Activated T-helper 1 cell treated with anti-CD3 and anti-CD28 coated beads, Interleukin-12 subunit alpha, Interleukin-12 subunit beta, Interleukin-2, Interleukin-4 antibody, amounts not matched to agents 30 ng/mL and 10 ng/mL and 1 ng/mL, durations not matched to agents 14 hours and 24 hours and 36 hours (primary cell): ENCODE data around the gene KREMEN2. TPM values are rescaled to one million over a fixed set of nuclear protein-coding genes. Genes with fewer than 3 reads are reported as not detected.
A peak's percentile ranks its signal among the peaks of the same experiment; 100 is the strongest.

Experiments
- DNase-seq: peaks from one replicate; pipeline ENCODE4 v3.0.0; 2021; ENCODE audit warnings: low spot score
- H3K27ac Mint-ChIP-seq: one replicate; pipeline ENCODE4 v1.8.0; 2021; ENCODE audit warnings: mild to moderate bottlenecking, mixed read lengths
- H3K27me3 Mint-ChIP-seq: one replicate; pipeline ENCODE4 v1.8.0; 2022; ENCODE audit warnings: mild to moderate bottlenecking, moderate library complexity, mixed read lengths; ENCODE audit not compliant: insufficient read depth
- H3K36me3 Mint-ChIP-seq: one replicate; pipeline ENCODE4 v1.8.0; 2021; ENCODE audit warnings: low read depth, mixed read lengths
- H3K4me1 Mint-ChIP-seq: one replicate; pipeline ENCODE4 v1.8.0; 2021; ENCODE audit warnings: low read depth, mixed read lengths
- H3K4me3 Mint-ChIP-seq: one replicate; pipeline ENCODE4 v1.8.0; 2021; ENCODE audit warnings: mild to moderate bottlenecking, moderate library complexity, mixed read lengths
- H3K9me3 Mint-ChIP-seq: one replicate; pipeline ENCODE4 v1.8.0; 2021; ENCODE audit warnings: mixed read lengths
- intact Hi-C: fragments of 100-400 bp; cut with micrococcal nuclease; formaldehyde crosslinking; loops from one replicate; pipeline ENCODE4 v1.15.1; 2024
- total RNA-seq: library from RNA; stranded (reverse); gene quantifications from 2 replicates; pipeline ENCODE4 v1.2.3, GENCODE V29; 2022

The KREMEN2 gene
- total RNA-seq, 1 donor from 2014 or later: 0.18 TPM

DNA sequence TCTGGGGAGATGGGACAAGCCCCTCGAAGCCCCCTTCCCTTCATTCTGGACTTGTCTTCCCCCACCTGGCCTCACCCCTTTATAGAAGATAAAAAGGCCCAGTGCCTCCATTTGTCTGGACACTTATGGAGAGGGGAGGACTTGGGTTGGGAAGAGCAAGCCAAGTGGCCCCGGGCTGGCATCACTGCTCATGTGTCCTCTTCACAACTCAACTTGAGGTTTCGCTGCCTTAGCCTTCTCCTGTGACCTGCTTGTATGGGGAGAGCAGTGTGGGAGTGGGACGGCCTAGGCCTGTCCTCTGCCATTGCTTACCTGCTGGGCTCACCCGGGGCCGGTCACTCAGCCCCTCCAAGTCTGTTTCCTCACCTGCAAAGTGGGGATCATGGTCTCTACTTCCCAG, 6.5 kb downstream of the KREMEN2 start:
- H3K4me1 Mint-ChIP-seq: peaks cover 17% of the 10 kb centered on the region
- peaks cover 7% of the 10 kb centered on the region for H3K27me3 Mint-ChIP-seq
- DNase-seq: no peak
- H3K27ac Mint-ChIP-seq: peak overlapping the region; percentile 44
- intact Hi-C loops: no loop called here
- H3K4me3 Mint-ChIP-seq: peak overlapping the region; percentile 78
- H3K9me3 Mint-ChIP-seq: no peaks in the 10 kb centered on the region
- H3K36me3 Mint-ChIP-seq: peaks cover 11% of the 10 kb centered on the region

DNA sequence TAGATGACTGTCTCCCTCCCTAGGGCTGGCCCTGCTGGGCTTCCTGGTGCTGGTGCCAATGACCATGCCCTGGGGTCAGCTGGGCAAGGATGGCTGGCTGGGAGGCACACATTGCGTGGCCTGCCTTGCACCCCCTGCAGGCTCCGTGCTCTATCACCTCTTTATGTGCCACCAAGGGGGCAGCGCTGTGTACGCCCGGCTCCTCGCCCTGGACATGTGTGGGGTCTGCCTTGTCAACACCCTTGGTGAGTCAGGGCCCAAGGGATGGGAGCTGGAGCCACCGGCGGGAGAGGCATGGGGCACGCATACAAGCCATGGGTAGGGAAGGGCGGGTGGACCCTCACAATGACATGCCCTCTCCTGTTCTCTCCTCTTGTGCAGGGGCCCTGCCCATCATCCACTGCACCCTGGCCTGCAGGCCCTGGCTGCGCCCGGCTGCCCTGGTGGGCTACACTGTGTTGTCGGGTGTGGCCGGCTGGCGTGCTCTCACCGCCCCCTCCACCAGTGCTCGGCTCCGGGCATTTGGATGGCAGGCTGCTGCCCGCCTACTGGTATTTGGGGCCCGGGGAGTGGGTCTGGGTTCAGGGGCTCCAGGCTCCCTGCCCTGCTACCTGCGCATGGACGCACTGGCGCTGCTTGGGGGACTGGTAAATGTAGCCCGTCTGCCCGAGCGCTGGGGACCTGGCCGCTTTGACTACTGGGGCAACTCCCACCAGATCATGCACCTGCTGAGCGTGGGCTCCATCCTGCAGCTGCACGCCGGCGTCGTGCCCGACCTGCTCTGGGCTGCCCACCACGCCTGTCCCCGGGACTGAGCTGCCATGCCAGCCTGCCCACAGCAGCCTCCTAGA, 7.3 kb downstream of the KREMEN2 start:
- peaks cover 17% of the 10 kb centered on the region for H3K4me1 Mint-ChIP-seq
- H3K4me3 Mint-ChIP-seq: peak overlapping the region; percentile 78
- no peak for DNase-seq
- H3K27ac Mint-ChIP-seq: no peak overlapping the region
- H3K36me3 Mint-ChIP-seq: peaks cover 11% of the 10 kb centered on the region
- H3K27me3 Mint-ChIP-seq: peaks cover 6% of the 10 kb centered on the region
- no peaks in the 10 kb centered on the region for H3K9me3 Mint-ChIP-seq
- intact Hi-C loops: no loop called here

DNA sequence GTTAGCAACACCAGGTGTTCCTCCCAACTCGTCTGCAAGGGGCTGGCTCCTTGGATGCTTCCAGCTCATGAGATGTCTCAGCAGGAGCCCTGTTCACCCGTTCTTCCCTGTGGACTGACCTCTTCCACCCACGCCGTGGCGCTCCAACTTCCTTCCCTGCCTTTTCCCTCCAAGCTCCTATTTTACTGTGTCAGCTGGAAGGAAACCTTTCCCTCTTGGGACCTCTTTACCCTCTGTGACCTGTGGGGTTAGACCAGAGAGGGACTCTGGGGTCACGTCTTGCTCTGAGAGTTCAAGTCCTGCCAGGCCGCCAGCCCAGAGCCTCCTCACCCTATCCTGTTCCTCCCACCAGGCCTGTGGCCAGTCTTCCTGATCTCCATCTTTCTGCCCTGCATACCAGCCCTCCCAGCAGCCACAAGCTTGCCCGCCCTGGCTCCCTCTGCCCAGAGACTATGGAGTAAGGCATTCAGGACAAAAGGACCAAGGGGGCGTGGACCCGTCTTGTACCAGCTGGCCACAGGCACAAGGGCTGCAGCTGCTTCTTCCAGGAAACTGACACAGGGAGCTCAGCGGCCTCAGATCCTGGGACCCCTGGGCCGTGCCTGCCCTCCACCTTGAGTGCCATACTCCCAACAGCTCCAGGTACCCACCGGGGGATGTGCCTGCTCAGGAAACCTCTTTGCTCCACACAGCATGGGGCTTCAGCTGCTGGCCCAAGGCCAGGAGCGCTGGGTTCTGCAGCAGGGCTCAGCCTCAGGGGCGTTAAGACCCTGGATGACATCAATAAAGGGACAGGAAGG, 8.1 kb downstream of the KREMEN2 start:
- H3K4me3 Mint-ChIP-seq: peak overlapping the region; percentile 11
- no peak for DNase-seq
- H3K4me1 Mint-ChIP-seq: peaks cover 17% of the 10 kb centered on the region
- no peak overlapping the region for H3K27ac Mint-ChIP-seq
- no peaks in the 10 kb centered on the region for H3K9me3 Mint-ChIP-seq
- intact Hi-C loops: no loop called here
- H3K27me3 Mint-ChIP-seq: peaks cover 6% of the 10 kb centered on the region
- H3K36me3 Mint-ChIP-seq: peaks cover 11% of the 10 kb centered on the region

DNA sequence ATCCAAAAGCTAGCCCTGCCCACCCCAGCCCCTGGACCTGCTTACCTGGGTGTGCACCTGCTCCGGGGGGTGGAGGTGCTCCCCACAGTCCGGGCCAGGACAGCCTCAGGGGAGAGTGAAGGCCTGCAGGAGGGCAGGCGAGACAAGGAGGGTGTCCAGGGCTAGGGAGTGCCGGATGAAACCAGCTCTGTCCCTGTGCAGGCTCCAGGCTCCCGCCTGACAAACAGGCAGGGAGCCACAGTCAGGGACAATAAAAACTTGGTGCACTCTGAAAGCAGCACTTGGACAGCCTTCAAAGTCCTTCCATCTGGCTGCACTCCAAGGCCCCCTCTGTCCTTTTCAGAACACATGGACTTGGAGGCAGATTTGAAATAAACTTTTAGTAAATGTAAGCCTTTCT, 9.0 kb downstream of the KREMEN2 start:
- Mint-ChIP-seq H3K9me3 (no peaks in the 10 kb centered on the region), H3K4me3 (no peak overlapping the region), H3K4me1 (peaks cover 16% of the 10 kb centered on the region), H3K36me3 (peaks cover 11% of the 10 kb centered on the region), H3K27ac (no peak overlapping the region), H3K27me3 (peaks cover 5% of the 10 kb centered on the region)
- no peak for DNase-seq
- intact Hi-C loops: no loop called here

DNA sequence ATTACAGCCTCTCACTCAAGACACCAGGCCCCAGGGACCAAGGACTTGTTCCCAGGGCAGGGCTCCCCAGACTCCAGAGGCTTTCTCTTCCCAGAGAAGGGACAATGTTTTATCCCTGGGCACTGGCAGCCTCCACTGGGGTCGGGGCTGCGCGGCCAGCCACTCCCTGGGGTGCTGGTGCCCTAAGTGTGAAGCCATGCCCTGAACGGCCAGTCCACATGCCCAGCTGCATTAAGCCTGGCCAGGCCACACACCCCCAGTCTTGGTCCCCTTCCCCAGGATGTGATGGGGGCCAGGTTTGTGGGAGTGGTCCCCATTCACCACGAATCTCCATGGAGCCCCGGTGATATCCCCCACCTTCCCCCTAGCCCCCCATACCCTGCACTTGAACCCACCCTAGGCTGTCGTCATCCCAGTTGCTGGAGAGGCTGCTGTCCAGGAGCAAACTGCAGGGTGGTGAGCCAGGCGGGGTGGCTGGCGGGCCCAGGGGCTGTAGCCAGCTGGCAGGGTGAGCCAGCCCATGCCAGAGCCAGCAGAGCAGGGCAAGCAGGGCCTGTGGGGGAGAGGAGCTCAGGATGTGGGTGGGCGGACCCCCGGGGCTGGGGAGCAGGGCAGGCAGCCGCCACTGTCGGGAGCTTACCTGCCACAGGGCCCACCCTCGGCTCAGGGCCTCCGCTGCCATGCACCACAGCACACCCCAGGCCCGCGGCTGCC, 9.7 kb downstream of the KREMEN2 start:
- no peak overlapping the region for H3K4me3 Mint-ChIP-seq
- H3K4me1 Mint-ChIP-seq: peaks cover 10% of the 10 kb centered on the region
- no peak overlapping the region for H3K27ac Mint-ChIP-seq
- DNase-seq: no peak
- no peaks in the 10 kb centered on the region for H3K9me3 Mint-ChIP-seq
- peaks cover 11% of the 10 kb centered on the region for H3K36me3 Mint-ChIP-seq
- H3K27me3 Mint-ChIP-seq: no peaks in the 10 kb centered on the region
- intact Hi-C loops: no loop called here

DNA sequence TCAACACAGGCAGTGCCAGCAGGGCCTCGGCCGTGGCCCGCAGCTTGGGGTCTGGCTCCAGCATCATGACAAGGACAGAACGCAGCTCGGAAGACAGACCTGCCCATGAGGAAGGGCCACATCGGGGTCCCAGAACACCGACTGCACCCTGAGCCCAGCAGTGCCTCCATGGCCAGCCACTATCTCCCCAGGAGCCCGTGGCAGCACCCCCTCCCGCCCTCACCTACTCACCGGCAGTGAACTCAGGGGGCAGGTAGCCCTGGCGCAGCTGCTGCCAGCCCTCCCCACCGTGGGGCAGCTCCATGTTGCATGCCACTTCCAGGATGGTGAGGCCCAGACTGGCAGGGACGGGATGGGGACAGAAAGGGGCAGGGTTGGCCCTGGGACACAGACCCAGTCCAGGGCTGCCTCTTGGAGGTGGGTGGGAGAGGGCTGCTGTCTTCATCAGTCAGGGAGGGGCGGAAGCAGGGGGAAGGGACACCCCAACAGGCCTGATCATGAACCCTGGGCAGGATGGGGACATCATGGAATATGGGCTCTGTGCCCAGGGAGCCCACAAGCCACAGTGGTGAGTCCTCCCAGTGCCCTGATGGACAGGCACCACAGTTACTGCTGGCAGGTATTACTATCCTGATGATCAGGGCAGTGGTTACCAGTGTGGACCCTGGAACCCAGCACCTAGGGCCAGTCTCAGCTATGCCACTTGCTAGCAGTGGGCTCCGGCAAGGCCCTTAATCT, 10.4 kb downstream of the KREMEN2 start:
- no peaks in the 10 kb centered on the region for H3K9me3 Mint-ChIP-seq
- peaks cover 11% of the 10 kb centered on the region for H3K36me3 Mint-ChIP-seq

DNA sequence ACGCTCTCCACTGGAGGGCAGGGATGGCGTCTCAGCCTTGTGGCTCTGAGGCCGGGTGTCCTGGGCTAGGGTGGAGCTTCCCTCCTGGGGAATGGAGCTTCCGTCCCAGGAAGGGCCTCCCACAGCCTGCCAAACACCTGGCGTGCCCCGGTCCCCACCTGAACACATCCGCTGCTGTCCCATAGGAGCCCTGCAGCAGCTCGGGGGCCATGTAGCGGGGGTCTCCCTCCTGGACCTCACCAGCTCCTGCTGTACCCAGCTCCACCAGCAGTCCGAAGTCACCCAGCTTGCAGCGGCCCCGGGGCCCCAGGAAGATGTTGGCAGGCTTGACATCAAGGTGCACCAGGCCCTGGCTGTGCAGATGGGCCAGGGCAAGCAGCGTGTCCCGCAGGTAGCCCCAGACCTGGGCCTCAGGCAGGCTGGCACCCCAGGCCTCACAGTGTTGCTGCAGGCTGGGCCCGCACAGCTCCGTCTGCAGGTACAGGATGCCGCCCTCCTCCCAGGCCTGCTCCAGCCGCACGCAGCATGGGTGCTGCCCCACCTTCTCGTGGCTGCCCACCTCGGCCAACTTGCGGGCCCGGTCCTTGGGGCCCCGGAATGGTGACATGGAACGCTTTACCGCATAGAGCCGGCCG, 11.2 kb downstream of the KREMEN2 start:
- H3K36me3 Mint-ChIP-seq: peaks cover 11% of the 10 kb centered on the region
- no peaks in the 10 kb centered on the region for H3K27me3 Mint-ChIP-seq
- H3K27ac Mint-ChIP-seq: no peak overlapping the region
- H3K9me3 Mint-ChIP-seq: no peaks in the 10 kb centered on the region
- intact Hi-C loops: no loop called here
- peaks cover 9% of the 10 kb centered on the region for H3K4me1 Mint-ChIP-seq
- no peak for DNase-seq
- no peak overlapping the region for H3K4me3 Mint-ChIP-seq

More for the DNA sequence above, 10.4 kb downstream of the KREMEN2 start:
- Mint-ChIP-seq H3K27me3 (no peaks in the 10 kb centered on the region), H3K4me3 (no peak overlapping the region), H3K27ac (no peak overlapping the region), H3K4me1 (peaks cover 9% of the 10 kb centered on the region)
- DNase-seq: no peak
- intact Hi-C loops: no loop called here

DNA sequence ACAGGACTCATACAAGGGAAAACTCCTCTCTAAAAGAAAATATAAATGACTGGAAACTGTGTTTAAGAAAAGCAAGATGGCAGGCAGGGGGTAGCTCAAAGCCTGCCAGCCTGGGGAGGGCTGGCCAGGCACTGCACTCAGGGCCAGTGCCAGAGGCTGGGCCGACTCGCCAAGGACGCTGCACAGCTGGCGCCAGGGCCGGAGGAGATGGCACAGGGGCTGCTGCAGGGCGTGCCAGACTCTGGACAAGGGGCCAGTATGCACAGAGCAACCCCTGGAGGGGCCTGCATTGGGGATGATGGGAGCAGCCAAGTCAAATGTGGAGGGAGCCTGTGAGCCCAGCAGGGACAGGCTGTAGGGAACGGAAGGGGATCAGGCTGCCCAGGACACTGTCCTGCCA, 12.1 kb downstream of the KREMEN2 start:
- intact Hi-C loops: no loop called here
- no peaks in the 10 kb centered on the region for H3K9me3 Mint-ChIP-seq
- no peak for DNase-seq
- no peak overlapping the region for H3K27ac Mint-ChIP-seq
- no peak overlapping the region for H3K4me3 Mint-ChIP-seq
- H3K36me3 Mint-ChIP-seq: peaks cover 11% of the 10 kb centered on the region
- H3K4me1 Mint-ChIP-seq: peaks cover under 1% of the 10 kb centered on the region
- no peaks in the 10 kb centered on the region for H3K27me3 Mint-ChIP-seq

DNA sequence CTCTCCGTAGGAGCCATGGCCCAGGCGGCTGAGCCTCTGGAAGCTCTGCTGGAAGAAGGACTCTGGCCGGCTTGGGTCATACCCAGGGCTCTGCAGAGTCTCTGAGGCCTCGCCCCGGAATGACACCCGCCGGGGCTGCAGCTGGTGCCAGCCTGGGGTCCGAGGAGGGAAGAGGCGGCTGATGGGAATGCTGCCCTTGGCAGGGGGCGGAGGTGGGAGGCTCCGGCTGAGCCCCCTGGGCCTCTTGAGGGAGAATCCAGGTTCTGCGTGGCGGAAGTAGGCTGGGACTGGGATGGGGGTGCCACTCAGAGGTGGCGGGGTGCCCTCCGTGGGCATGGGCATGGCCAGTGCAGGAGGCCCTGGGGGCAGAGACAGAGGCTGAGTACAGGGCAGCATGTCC, 12.6 kb downstream of the KREMEN2 start:
- no peak overlapping the region for H3K4me3 Mint-ChIP-seq
- peaks cover 11% of the 10 kb centered on the region for H3K36me3 Mint-ChIP-seq
- intact Hi-C loops: no loop called here
- H3K9me3 Mint-ChIP-seq: no peaks in the 10 kb centered on the region
- DNase-seq: no peak
- no peaks in the 10 kb centered on the region for H3K27me3 Mint-ChIP-seq
- H3K4me1 Mint-ChIP-seq: peaks cover under 1% of the 10 kb centered on the region
- H3K27ac Mint-ChIP-seq: no peak overlapping the region

DNA sequence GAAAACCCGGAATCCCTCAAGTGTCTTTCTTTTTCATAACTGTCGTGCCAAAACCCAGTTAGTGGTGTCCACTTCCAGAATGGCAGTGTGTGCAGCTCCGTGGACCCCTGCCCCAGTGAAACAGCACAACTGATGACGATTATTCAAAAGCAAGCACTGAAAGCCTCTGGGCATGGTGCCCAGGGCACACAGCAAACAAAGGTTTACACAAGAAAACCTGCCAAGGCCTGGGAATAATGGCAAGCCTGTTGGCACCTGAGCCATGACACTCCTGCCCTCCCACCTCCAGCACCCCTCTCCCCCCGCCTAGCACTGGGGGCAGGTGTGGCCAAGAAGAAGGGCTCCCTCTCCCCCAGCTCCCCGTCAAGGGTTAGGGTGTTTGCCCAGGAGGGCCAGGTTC, 13.4 kb downstream of the KREMEN2 start:
- Mint-ChIP-seq H3K4me1 (peaks cover 4% of the 10 kb centered on the region), H3K9me3 (no peaks in the 10 kb centered on the region), H3K27ac (no peak overlapping the region), H3K4me3 (no peak overlapping the region), H3K27me3 (peaks cover 2% of the 10 kb centered on the region), H3K36me3 (peaks cover 7% of the 10 kb centered on the region)
- intact Hi-C loops: no loop called here
- DNase-seq: no peak

DNA sequence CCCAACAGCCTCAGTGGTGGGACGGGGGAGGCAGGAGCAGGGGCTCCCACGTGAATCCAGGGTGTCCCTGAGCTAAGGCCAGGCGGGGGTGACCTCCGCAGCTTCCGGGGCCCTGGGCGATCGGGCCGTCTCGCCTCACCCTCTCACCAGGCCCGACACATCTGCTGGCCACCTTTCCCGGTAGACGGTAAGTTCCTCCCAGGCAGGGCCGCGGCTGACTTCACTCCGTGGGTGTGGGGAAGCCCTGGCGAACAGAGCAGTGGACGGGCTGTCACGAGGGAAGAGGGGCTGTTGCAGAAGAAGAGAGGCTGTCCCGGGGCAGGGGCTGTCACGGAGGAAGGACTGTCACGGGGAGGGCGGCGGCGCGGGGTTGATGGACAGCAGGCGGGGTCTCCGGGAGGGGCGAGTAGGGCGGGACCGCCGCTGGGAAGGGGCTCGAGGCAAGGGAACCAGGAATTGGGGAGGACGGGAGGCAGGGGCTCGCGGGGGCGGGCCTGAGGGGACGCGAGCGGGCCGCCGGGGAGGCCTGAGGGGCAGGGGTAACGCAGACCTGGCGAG, 15.7 kb downstream of the KREMEN2 start:
- Mint-ChIP-seq H3K27ac (peak overlapping the region; percentile 87), H3K4me3 (peak overlapping the region; percentile 91), H3K36me3 (no peaks in the 10 kb centered on the region), H3K9me3 (no peaks in the 10 kb centered on the region), H3K27me3 (peaks cover 4% of the 10 kb centered on the region), H3K4me1 (peaks cover 4% of the 10 kb centered on the region)
- intact Hi-C loops: loop anchor here (1.0 kb wide), 1 partner anchor 25 kb away; no protein-coding TSS in a partner anchor
- DNase-seq: peak; percentile 30
